HT-29 (cell line): ENCODE results near the gene ZBTB7C. TPM values are rescaled to one million over a fixed set of nuclear protein-coding genes. Genes with fewer than 3 reads are reported as not detected.

Experiments used
- DNase-seq: peaks from one replicate; pipeline ENCODE4 v3.0.0-alpha.2; 2015; ENCODE audit warnings: low spot score
- total RNA-seq: library from RNA; depleted of rRNA; stranded (reverse); fragments of >200 nt; shearing (Covaris generic); gene quantifications from 2 replicates; pipeline ENCODE4 v1.2.3, GENCODE V29; 2014

Gene ZBTB7C
- total RNA-seq, 1 experiment from 2014 or later, result 15.1 TPM

DNA sequence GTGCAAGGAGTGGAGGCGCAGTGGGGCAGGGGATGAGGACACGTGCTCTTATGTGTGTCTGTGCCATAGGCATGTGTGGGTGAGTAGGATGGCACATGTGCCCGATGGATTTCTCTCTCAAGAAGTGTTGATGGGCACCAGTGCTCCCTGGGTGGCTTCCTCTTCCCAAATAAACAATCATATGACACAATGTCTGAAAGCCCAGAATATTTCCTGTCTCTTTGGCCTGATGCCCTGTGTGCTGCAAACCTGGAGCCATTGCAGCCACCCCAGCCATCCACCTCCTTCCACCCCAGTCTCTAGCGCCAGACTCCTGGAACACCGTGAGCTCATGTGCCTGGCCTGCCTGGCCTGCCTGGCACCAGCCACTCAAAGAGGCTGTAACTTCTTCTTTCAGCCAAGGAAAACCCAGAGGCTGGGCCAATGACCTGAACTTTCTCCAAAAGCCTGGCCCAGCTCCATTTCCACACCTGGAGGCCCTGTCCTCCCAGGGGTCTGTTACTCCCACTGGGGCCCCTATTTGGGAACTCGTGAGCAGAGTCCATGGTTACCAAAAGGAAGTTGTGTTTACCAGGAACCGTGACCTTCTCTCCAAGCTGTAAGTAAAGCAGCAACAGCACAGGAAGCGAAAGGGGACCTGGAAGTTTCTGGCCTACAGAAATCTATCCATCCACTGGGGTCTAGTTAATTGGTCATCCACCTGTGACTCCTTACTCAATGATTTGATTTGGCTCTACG lies 9.5 kb upstream of the ZBTB7C start:
- no peak for DNase-seq

DNA sequence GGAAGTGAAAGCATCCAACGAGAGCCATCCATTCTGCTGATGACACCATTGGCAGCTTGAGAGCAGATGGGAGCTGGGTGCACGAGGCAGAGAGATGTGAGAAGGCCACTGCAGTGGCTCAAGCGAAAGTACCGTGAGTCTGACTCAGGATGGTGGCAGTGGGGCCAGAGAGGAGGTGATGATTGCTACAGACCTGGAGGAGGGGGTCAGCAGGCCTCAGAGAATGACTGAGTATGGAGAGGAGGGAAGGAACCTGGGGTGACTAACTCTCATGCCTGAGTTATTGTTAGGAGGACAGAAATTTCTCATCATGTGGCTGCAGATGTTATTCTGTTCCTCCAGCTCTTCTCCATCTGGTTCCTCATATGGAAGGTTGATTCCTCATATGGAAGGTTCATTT lies 8.8 kb upstream of the ZBTB7C start:
- DNase-seq, result no peak

- no peak for DNase-seq
These were observed 4.2 kb upstream of the ZBTB7C start for GRCh38 chr18:48413342-48413741.

DNA sequence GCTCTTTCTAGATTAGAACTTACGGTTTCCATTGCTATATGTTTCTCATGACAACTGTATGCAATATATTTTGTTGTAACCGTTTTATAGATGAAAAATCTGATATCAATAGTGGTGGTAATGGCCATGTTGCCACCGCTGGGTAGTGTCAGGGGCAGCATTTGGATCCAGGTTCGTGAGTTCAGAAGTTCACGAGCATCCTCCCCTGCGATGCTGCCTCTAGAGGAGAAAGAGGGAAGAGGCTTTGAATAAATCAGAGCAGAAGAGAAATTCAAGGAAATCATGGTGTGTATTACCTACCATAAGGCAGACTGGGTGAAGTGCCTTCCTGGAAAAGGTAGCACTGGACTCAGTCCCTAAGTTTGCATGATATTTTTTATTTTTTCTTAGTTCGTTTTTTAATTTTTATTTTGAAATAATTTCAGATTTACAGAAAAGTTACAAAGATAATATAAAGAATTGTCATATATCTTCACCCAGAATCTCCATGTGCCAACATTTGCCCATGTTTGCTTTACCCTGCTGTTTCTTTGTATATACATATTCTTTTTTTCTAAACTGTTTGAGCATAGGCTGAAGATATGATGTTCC lies 3.3 kb upstream of the ZBTB7C start:
- peak; percentile 62 for DNase-seq

DNA sequence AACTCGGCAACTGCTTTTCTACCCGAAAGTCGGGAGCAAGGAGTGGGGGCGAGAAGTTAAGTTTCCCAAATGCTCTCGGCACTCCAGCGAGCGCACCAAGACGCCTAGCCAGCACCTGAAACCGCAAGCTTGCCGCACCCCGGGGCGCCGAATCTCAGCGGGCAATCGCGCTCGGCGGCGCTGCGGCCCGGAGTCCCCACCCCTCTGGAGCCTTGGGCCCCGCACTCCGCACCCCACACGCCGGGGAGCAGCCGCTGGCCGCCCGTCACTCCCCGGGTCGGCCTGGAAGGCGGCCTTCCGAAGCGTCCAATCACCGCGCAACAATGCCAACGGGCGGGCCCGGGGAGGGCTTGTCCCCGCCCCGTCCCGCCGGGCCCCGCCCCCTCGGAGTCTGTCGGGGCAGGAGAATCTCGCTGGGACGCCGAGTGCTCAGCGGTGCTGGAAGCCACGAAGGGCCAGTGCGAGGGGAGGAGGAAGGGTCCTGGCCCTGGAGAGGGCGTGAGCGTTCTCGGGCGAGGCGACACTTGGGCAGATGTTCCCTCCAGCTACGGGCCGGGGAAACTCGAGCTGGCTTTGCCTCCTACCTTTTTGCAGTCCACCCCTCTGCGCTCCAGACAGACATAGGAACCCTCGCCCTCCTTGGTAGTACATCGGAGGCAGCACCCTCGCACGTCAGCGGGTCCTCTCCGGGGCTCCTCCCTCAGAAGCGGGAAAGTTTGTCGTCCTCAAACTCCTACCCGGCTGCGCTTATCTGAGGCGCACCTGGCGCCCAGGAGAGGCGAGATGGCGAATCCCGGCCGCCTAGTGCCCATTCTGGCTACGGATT lies 1.1 kb upstream of the ZBTB7C start:
- peak; percentile 88 for DNase-seq

DNA sequence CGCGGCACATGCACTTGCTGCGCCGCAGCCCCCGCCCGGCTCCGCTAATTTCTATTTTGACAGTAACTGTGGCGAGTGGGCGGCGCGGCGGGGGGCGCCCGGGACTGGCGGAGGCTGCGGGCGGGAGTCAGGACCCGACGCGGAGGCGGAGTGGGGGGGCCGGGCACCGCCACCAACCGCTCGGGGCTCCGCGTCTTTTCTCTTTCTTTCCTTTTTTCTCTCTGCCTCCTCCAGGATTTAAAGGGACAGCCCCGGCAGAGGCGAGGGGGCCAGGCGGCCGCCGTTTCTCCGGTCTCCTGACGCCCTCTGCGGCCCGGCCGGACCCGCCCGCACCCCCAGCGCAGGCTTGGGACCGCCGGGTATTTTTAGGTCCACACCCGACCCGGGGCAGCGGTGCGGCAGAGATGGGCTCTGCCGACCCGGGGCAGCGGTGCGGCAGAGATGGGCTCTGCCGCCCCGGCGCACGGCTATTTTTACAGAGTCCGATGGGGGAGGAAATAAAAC lies 460 bp upstream of the ZBTB7C start:
- peak; percentile 31 for DNase-seq

DNA sequence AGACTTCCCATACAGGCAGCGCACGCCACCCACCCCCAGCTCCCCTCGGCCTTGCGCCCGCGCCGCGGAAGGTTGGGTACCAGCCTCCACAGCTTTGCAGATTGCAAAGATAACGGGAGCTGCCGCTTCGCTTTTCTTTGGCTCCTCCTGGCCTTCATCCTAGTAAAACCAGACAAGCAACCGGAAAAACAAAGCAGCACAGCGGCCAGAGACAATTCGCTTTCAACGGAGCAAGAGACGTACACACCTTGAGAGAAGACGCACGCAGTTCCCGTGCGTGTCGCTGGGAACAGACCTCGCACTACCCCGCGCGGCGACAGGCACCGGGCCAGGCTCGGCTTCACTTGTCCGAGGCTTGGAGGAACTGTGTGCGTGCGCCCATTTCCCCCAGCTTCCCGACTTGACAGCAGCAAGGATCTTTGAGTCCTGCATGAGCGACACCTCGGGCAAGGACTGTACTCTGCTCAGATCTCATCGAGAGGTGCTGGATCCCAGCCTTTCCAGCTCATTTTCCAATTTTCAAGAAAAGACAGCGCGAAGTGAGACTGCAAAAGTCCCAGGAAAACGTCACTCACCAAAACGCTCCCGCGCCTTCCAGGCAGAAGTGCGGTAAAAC lies 964 bp downstream of the ZBTB7C start:
- no peak for DNase-seq

DNA sequence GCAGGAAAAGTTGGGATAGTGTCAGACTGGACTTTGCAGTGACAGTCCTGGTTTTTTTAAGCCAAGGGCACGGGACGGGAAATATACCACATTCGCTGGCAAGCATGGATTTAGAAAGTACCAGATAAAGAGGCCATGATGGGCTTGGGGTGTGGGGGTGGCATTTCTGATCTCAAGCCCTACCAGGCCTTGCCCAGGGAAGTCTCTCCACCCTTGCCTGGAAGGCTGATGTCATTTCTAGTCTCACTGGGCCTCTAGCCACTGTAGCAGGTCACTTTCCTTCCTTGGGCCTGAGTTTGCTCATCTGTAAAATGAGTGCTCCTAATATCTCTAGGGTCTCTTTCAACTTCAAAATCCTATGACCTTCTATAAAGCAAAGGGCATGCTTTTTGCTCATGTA lies 1.8 kb downstream of the ZBTB7C start:
- DNase-seq, result no peak

- no peak for DNase-seq
These were observed 3.2 kb downstream of the ZBTB7C start for GRCh38 chr18:48405978-48406377.

GRCh38 chr18:48404716-48405507 lies 4.3 kb downstream of the ZBTB7C start:
- no peak for DNase-seq

DNA sequence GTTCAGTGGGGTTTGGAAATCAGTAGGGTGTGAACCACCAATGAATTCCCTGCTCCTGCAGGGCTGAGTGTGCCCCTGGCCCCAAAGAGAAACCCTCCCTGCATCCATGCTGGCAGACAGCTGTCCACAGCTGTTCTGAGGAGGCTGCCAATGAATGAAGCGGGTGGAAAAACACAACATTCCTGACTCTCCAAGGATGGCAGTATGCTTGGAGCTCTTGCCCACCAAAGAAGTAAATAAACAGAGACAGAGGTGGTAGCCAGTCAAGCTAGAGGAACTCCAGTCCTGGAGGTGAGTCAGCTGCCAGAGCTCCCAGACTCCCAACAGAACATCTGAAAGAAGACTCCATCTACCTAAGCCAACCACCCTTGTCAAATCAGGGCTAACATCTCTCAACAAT lies 6.2 kb downstream of the ZBTB7C start:
- no peak for DNase-seq

- no peak for DNase-seq
These were observed 9.7 kb downstream of the ZBTB7C start for GRCh38 chr18:48399303-48400075.

DNA sequence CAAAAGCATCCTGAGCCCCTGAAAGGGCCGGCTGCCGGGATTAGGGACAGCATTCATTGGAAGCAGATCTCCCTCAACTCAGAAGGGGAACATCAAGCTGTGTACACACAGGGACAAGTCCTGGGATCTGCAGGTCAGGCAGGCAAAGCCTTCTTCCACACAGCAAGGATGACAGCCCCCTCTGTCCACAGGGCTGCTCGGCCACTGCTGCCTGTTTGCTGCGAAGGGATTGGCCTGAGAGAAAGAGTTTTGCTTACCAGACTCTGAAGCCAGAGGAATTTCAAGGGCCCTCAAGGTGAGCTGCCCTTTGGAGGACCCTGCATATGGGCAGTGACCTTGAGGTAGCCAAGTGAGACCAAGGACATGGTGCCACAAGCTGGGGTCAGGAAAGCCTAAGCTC lies 11.1 kb downstream of the ZBTB7C start:
- DNase-seq, result no peak

- no peak for DNase-seq
These were observed 12.2 kb downstream of the ZBTB7C start for GRCh38 chr18:48397021-48397420.

GRCh38 chr18:48396561-48396960 lies 12.6 kb downstream of the ZBTB7C start:
- no peak for DNase-seq

DNA sequence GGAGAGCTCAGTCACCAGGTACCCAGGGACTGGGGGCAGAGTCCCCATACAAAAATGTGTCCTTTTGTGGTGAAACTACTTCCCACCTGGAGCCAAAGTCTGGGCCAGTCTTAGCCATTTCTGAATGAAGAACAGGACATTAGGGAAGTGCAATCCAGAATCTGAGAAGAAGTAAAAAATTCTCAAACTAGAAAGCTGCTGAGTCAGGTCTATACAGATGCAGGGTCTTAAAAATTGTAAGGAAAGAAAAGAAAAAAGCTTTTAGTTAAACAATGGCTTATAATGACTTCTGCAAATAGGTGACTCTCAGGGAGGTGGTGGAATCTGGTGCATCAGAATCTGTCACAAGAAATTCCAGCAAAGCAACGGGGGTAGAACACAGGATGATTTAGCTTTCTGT lies 13.5 kb downstream of the ZBTB7C start:
- no peak for DNase-seq

GRCh38 chr18:48394176-48394575 lies 15.0 kb downstream of the ZBTB7C start:
- no peak for DNase-seq

- DNase-seq, result no peak
These were observed 15.4 kb downstream of the ZBTB7C start for GRCh38 chr18:48393776-48394175.

DNA sequence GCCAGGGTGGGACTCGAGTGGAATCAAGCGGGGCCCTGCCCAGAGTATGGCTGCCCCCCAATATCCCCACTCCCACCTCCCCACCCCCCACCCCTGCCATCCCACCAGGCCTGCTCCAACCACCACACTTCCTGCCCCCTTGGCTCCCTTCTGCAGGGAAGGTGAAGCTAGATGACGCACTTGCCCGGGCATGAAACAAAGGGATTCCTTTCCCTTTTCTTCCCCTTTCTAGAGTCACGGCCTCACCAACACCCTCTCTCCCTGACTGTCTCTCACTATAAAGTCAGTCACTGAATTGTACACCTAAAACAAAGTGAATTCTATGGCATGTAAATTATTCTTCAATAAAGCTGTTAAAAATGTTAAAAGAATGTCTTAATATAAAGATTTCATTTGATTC lies 16.0 kb downstream of the ZBTB7C start:
- no peak for DNase-seq

GRCh38 chr18:48392268-48392667 lies 16.9 kb downstream of the ZBTB7C start:
- no peak for DNase-seq
